Ishikawa (cell line): ENCODE results near the gene UQCRC2.

Source experiments
- CEBPB ChIP-seq: IDR thresholded peaks from 2 replicates; pipeline ENCODE4 v1.6.1; 2012
- CREB1 ChIP-seq: IDR thresholded peaks from 2 replicates; pipeline ENCODE4 v1.6.1; 2012; ENCODE audit warnings: low read depth
- EGR1 ChIP-seq: IDR thresholded peaks from 2 replicates; pipeline ENCODE4 v1.6.1; 2012
- EP300 ChIP-seq: IDR thresholded peaks from 2 replicates; pipeline ENCODE4 v1.6.1; 2012; ENCODE audit warnings: borderline replicate concordance
- FOXM1 ChIP-seq: IDR thresholded peaks from 2 replicates; pipeline ENCODE4 v1.6.1; 2012; ENCODE audit warnings: low read depth, borderline replicate concordance
- MAX ChIP-seq: IDR thresholded peaks from 2 replicates; pipeline ENCODE4 v1.6.1; 2012
- NFIC ChIP-seq: IDR thresholded peaks from 2 replicates; pipeline ENCODE4 v1.6.1; 2012
- RAD21 ChIP-seq: IDR thresholded peaks from 2 replicates; pipeline ENCODE4 v1.6.1; 2012; ENCODE audit warnings: low read depth
- TAF1 ChIP-seq: IDR thresholded peaks from 2 replicates; pipeline ENCODE4 v1.6.1; 2012; ENCODE audit warnings: low read depth, mild to moderate bottlenecking
- TCF12 ChIP-seq: IDR thresholded peaks from 2 replicates; pipeline ENCODE4 v1.6.1; 2012; ENCODE audit warnings: low read depth
- TEAD4 ChIP-seq: IDR thresholded peaks from 2 replicates; pipeline ENCODE4 v1.6.1; 2012
- USF1 ChIP-seq: IDR thresholded peaks from 2 replicates; pipeline ENCODE4 v1.6.1; 2012
- YY1 ChIP-seq: IDR thresholded peaks from 2 replicates; pipeline ENCODE4 v1.6.1; 2012; ENCODE audit warnings: low read depth
- ZBTB7A ChIP-seq: IDR thresholded peaks from 2 replicates; pipeline ENCODE4 v1.6.1; 2012; ENCODE audit warnings: low read depth
- TF ChIP-seq, protein P1 (sequence below): IDR thresholded peaks from 2 replicates; pipeline ENCODE4 v1.6.1; 2012; ENCODE audit warnings: low read depth, mild to moderate bottlenecking

Gene UQCRC2

DNA sequence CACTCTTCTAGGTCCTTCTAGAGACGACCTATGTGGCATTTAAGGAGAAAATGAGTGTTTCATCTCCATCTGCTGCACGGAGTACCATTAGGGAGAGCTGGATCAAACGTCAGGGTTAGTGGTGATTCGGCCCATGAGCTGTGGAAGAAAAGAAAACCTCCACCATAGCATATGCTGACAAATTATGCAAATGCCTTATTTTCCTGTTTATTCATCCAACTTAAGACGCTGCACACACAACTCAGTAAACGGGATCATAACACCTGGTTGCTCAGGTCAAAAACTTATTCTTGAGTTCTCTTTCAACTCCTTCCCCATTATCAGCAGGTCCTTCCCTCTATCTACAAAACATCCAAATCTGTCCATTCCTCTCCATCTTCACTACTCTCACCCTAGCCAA, 53.5 kb downstream of the UQCRC2 start:
- TF ChIP-seq ZBTB7A (no peak), RAD21 (no peak), USF1 (no peak), TAF1 (no peak), YY1 (no peak), EGR1 (no peak), MAX (no peak), CREB1 (no peak), TEAD4 (no peak)

DNA sequence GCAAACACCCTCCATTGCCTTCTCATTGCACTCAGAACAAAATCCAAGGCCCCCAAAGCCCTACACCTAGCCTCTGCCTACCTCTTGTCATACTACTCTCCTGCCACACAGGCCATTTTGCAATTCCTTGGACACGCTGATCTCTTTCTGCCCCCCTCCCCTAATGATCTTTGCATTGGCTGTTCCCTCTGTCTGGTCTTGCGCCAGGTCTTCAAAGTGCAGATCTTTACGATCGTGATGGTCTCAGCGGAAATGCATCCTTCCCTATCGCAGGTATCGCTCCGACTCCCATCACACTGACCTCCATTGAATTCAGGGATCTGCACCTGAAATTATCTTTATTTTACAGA, 54.0 kb downstream of the UQCRC2 start:
- TF ChIP-seq FOXM1 = no peak
- no peak for TF ChIP-seq YY1
- no peak for TF ChIP-seq MAX
- no peak for TF ChIP-seq USF1
- TF ChIP-seq, protein P1, sequence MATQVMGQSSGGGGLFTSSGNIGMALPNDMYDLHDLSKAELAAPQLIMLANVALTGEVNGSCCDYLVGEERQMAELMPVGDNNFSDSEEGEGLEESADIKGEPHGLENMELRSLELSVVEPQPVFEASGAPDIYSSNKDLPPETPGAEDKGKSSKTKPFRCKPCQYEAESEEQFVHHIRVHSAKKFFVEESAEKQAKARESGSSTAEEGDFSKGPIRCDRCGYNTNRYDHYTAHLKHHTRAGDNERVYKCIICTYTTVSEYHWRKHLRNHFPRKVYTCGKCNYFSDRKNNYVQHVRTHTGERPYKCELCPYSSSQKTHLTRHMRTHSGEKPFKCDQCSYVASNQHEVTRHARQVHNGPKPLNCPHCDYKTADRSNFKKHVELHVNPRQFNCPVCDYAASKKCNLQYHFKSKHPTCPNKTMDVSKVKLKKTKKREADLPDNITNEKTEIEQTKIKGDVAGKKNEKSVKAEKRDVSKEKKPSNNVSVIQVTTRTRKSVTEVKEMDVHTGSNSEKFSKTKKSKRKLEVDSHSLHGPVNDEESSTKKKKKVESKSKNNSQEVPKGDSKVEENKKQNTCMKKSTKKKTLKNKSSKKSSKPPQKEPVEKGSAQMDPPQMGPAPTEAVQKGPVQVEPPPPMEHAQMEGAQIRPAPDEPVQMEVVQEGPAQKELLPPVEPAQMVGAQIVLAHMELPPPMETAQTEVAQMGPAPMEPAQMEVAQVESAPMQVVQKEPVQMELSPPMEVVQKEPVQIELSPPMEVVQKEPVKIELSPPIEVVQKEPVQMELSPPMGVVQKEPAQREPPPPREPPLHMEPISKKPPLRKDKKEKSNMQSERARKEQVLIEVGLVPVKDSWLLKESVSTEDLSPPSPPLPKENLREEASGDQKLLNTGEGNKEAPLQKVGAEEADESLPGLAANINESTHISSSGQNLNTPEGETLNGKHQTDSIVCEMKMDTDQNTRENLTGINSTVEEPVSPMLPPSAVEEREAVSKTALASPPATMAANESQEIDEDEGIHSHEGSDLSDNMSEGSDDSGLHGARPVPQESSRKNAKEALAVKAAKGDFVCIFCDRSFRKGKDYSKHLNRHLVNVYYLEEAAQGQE = no peak
- TF ChIP-seq TCF12 = no peak

GRCh38 chr16:22007509-22008214, 54.5 kb downstream of the UQCRC2 start, which contains the start of gene MOSMO:
Gene MOSMO, plus strand, starts transcription at chr16:22008111. Its CDS starts 191 bp downstream, at chr16:22008302.
- TF ChIP-seq CEBPB = no peak
- TF ChIP-seq FOXM1 = no peak
- no peak for TF ChIP-seq MAX
- peak; percentile 73 for TF ChIP-seq NFIC
- no peak for TF ChIP-seq TCF12
- no peak for TF ChIP-seq USF1
- TF ChIP-seq EP300 = no peak
- no peak for TF ChIP-seq TEAD4
- TF ChIP-seq YY1 = no peak
- TF ChIP-seq RAD21 = no peak
- TF ChIP-seq TAF1 = peak; percentile 25; the same call in 1 of the 2 replicates
- TF ChIP-seq, protein P1 = peak; percentile 76
- no peak for TF ChIP-seq CREB1
- TF ChIP-seq EGR1 = 0 out of 2 replicates have a peak, but pooled peaks have one; percentile 20
- TF ChIP-seq ZBTB7A = no peak

GRCh38 chr16:22008215-22009059, 55.3 kb downstream of the UQCRC2 start:
- TF ChIP-seq, protein P1 = no peak
- peak; percentile 58; the same call in 1 of the 2 replicates for TF ChIP-seq ZBTB7A
